Stomach (tissue), 4 donors: ENCODE data around the gene DPP6.

Source experiments
- CTCF ChIP-seq, 7 experiments: fragments of 450-650 bp in 4 of 7; fragments of 200-600 bp in 3 of 7; sonication (generic) in 3 of 7; IDR thresholded peaks; one replicate each; pipeline ENCODE4 v1.5.1; 2016 to 2019; ENCODE audit warnings: antibody characterized with exemption in 7 of 7, control low read depth in 2 of 7, mild to moderate bottlenecking in 1 of 7
- POLR2AphosphoS5 ChIP-seq, 3 donors: sonication (generic); formaldehyde crosslinking; IDR thresholded peaks; one replicate each; pipeline ENCODE4 v1.6.1; 2016; ENCODE audit warnings: antibody characterized with exemption in 3 of 3

DNA sequence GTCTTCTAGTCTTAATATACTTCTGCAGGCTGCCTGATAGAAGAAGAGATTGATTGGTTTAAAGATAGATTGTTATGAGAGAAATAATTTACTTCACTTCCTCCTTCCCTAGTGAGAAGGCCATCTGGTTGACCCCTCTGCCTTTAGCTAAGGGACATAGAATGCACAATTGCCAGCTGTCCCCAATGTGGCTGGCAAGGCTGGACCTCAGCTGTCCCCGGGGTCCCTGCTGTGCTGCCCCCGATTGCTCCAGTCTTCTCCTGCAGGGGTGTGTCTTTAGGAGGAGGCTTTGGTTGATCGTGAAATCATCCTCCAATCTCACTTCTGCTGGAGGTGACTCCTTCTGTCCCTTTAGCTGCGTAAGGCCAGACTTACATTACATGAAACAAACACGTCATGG, 388.5 kb downstream of the DPP6 start:
- TF ChIP-seq CTCF (IDR thresholded peaks at IDR 0.05): no peak
- TF ChIP-seq POLR2AphosphoS5 (IDR thresholded peaks at IDR 0.05): no peak
